ENCODE measurements around the gene ETFB.

ETFB gene

DNA sequence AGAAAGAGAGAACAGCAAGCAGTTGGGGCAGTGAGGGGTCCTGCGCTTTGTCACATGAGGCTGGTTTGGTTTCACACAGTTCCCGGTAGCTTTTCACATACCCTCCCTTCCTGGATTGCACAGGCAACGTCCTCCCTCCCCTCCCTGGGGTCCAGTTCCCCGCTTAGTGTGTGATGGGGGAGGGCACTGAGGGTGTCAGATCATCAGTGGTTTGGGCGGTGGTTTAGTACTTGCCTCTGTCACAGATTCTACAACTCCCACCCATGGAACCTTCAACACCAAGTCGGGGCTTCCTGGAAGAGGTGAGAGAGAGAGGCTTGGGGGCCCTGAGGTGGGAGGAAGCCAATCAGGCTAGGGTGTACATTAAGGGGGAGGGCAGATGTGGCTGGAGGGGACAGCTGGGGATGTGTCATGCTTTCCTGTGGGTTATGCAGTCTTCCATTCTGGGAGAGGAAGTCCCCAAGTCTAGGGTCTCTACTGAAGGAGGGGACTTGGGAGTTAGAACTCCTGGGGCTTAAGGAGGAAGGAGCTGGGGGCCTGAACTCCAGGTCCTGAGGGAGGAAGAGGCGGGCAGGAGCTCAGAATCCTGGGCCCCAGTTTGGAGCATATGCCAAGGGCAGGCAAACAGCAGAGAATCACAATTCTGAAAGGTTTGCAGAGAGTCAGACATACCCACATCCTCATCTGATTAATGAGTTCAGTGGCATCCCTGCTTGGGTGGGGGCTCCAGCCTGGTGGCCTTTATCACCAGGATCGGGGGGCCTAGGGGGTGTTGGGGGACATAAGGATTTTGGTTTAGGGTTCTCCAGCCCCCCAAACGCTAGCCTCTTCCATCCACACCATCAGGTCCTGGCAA is 6.7 kb upstream of the ETFB start, which contains the start of gene NKG7:
Gene NKG7, minus strand, starts transcription at position 6 of the 856 bp plus-strand sequence. CDS start 119 bp downstream, outside the sequence.
- peak; percentile 92 for DNase-seq (ENCODE audit: low spot score)

DNA sequence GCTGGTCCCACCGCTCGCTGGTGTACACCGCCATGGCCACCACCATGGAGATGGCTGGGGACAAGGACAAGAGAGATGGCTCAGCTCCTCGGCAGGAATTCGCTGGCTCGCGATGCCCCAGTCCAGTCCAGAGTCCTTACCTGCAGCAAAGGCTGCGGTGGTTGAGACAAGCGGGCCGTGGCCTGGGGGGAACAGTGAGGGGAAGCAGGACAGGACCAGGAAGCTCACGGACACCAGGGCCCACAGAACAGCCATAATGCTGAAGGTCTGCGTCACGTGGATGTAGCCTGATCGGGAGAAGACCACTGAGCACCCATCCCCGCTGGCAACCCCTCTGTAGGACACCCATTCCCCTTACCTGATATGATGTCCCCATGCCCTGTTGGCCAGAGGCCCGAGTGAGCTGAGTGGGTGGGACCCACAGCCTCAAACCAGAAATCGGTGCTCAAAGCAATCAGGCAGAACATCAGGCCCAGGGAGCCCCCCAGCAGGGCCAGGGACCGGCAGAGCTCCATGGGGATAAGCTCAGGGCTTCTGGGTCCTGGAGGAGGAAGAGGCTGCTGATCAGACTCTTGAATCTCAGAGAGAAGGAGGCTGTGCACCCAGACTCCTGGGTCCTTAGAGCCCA is 5.9 kb upstream of the ETFB start:
- no peak for DNase-seq (ENCODE audit: low spot score)

DNA sequence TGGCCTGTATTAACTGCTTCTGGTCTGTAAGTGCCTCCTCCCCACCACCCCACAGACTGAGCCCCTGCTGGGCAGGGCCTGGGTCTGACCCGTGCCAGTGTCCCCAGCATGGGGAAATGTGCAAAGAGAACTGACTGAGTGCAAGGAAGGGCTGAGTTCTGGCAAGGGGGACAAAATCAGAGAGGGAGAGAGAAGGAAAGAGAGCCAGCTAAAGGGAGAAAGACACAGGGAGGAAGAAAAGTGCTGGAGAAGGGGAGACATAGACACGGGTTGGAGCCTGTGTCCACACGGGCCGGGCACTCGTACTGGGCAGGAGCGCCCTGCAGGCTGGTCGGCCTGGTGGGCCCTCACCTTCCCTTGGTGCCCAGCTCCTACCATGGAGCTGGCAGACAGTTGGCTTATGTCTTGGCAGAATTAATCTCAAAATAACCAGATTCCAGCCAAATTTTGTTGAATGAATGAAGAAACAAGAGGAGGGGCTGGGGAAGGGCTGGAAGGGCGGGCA is 5.0 kb upstream of the ETFB start:
- DNase-seq (ENCODE audit: low spot score): no peak

DNA sequence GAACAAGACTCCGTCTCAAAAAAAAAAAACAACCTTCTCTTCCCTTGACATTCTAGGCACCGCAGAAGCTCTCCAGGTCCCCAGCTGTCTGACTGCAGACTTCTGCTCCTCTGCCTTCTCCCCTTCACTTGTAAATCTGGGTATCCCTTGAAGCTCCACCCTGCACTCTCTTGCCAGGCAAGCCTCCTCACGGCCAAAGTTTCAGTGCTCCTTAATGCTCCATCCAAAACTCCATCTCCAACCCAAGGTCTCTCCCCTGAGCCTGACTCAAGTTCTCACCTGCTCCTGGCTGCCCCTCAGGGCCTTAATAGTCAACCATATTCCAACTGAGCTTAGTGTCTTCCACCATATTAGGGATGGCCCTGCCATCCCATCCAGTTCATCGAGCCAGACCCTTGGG is 4.0 kb upstream of the ETFB start:
- DNase-seq (ENCODE audit: low spot score): no peak

DNA sequence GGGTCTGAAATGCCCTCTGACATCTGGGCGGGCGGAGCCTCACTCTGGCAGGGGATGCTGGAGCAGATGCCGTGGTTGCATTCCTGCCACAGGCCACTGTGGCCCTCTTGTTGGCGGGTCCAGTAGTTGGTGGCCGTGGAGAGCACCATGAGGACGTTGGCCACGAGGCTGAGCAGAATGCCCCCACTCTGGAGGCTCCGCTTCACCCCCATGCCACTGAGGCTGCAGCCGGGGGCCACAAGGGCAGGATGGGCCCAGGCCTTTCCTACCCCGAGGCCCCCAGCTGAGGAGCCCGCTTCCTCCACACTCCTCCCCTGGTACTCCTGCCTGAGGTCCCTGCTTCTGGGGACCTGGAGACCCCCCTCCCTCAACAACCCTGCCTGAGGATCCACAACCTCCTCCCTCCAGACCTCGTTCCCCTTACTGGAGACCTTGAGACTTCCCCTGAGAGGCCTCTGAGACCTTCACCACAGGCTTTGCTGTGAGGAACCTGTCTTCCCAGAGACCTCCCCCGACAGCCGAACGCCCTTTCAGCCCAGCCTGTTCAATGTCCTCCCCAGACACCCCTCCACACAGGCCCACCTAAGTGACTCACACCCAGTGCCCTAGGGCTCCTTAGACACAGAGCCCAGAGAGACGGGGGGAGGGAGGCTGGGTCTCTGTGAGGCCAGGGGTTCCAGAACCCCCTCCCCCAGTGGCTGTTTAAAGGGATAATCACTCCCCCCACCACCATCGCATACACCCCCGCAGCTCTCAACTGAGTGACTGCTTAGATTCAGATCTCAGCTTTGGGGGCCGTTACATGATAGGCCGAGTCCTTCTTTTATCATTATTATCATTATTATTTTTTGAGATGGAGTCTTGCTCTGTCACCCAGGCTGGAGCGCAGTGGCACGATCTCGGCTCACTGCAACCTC is 2.4 kb upstream of the ETFB start, which contains the start of gene CLDND2:
Gene CLDND2, minus strand, starts transcription at position 638 of the 917 bp plus-strand sequence. Its CDS starts 426 bp downstream, at position 212.
- peak; percentile 45 for DNase-seq (ENCODE audit: low spot score)

DNA sequence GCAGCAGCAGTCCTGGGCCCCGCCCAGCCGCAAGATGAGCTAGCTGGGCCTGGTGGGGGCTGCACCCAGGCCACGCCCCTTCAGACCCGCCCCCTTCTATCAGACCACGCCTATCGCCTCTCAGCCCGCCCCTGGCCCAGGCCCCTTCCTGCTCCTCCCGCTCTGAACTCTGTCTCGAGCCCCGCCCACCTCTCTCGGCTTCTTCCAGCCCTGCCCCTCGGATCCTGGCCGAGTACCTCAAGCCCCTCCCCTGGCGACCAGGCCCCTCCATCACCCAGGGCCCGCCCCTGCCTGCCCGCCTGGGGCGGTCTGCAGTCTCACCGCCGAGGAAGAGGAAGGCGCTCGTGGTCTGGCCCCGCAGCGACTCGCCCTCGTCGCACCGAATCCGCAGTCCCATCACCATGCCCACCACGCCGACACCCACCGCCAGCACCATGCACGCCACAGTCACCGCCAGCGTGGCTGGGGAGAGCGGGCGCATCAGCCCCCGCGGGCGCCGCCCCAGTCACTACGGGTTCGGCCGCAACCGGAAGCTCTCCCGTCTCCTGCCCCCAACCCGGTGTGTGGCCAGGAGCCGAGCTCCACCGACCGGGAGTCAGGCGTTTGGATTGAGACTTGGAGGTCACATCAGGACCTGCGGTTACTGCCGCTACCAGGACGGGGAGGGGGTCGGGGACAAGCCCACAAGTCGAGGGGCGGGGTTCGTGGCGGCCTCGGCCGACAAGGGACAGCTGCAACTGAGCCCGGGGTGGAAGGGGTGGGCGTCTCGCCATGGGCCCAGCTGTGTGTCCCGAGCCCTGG is 1.6 kb upstream of the ETFB start:
- DNase-seq (ENCODE audit: low spot score): peak; percentile 98

DNA sequence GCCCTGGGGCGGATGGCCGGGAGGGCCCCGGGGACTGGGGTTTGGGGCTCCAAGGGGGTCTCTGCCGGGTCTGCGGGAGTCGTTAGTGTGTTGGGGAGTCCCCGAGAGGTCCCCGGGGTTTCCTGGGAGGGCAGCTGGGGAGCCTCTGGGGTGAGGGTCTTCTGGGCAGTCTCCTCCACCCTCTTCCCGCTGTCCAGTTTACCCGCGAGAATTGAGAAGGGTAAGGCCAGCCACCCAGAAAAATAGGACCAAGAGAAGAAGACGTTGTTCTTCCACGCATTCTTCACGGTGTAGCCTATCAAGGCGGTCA is 1.0 kb upstream of the ETFB start:
- DNase-seq (ENCODE audit: low spot score): no peak

DNA sequence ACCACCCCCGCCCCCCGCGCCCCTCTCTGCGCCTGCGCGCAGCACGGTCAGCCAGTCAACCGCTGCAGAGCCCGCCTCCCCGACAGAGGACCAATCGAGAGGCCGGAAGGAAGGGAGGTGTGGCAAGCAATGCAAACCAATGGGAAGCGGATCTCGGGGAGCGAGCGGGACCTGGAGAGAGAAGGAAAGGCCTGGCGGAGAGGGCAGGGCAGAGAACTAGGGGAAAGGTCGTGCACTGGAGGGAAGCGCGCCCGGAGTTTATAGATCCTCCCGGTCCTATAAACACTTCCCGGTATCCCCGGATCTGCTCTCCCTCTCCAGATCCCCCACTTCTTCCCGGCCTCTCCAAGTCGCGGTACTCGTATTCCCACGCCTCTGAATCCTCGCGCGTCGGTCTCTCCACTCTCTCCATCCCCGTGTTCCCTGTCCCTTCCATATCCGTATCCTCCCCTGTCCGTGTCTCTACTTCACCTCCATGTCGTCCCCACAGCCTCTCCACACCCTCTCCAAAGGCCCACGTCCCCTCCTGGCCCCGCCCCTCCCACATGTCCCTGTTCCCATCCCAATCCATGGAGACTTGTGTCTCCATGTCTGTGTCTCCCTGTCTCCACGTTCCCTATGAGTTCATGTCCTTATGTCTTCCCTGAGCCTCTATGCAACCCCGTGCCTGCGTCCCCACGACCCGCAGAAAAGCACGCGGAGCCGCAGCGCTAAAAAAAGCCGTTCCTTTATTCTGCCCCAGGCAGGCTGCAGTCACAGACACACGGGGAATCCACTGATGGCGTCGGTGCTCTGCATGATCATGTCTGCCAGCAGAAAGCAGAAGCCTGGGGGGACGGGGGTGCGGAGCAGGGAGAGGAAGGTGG is 434 bp upstream of the ETFB start:
- DNase-seq (ENCODE audit: low spot score): peak; percentile 94

DNA sequence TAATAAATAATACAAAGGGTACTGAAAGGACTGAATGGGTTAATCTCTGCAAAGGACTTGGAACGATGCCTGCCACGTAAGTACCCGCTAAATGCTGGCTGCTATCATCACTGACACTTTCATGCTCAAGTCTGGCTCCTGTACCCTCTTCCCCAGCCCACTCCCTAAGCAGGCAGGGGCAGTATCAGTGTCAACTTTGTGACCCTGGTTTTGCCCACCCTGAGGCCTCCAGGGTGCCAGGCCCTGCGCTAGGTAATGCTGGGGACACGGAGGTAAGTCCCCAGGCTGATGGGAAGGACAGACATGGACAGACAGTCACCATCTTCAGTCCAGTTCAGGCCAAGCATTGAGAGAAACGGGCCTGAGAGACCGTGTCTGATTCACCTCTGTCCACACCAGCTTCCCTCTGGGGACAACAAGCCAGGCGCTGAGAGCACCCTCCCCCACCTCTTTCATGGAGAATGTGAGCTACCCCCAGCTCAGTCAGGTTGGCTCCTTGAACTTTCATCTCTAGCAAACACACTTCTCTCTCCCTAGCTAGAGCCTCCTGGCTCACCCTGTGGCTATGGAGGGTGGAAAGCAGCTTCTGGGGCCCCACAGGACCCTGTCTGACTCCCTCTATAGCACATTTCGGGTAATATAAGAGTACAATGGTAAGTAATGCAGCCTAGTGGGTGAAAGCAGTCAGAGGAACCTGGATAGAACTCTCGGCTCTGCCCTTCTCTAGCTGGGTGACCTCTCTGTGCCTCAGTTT is 800 bp downstream of the ETFB start:
- peak; percentile 32 for DNase-seq (ENCODE audit: low spot score)

DNA sequence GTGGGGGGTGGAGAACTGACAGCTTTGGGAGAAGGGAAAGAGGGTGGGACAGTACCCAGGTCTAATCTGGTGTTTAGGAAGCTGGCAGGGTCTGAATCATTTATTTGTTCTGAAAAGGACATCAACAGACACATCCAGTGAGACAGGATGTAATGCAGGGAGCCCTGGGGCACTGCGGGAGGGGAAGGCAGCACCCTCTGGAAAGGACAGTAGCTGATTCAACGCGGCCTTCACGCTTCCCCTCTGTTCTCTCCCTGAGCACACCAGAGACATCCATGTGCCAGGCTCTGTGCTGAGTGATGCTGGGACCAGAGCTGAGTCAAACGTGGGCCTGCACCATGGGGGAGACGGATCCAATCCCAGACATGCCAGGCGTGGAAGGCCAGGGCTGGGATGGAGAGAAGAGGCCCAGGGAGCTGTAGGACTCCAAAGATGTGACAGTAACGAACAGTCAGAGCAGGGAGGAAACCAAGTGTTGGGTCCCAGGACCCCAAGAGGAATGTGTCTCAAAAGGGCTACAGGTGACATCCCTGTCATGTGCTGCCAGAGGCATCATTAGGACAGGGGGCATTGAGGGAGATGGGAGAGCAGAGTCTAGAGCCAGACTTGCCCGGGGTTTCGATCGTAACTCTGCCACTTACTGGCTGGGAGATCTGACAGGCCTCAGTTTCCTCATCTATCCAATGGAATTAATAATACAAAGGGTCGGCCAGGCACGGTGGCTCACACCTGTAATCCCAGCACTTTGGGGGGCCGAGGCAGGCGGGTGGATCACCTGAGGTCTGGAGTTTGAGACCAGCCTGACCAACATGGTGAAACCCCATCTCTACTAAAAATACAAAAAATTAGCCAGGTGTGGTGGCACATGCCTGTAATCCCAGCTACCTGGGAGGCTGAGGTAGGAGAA is 1.7 kb downstream of the ETFB start:
- DNase-seq (ENCODE audit: low spot score): no peak

DNA sequence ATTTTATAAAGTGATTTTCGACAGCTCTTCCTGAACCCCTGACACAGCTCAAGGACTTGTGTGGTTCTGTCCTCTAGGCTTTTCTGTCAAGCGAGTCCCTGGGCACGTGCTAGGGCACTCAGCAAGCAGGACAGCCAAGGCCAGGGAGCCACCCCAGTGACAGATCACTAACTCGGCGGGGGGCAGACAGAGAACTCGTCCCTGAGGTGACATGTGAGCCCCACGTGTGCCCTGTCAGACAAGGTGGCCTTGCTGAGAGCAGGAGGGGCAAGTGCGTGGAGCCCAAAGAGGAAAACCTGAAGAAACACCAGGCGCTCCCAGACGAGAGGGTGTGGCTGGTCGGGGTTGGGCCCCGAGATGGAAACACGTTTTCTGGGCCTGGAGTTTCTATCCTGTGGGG is 4.9 kb downstream of the ETFB start:
- no peak for DNase-seq (ENCODE audit: low spot score)

DNA sequence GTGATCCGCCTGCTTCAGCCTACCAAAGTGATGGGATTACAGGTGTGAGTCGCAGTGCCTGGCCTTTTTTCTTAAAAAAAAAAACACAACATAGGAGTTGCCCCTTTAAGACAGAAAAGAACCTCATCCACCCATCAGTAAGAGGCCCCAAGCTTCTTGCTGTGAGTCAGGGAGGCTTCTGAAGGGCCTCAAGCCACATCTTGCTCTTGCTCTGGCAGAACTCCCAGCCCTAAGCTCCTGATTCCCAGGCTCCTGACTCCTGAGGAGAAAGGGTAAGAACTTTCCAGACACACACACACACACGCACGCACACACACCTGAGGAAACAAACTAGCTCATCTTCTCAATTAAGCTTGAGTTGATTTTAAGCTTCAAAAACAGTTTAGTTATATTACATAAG is 6.9 kb downstream of the ETFB start:
- no peak for DNase-seq (ENCODE audit: low spot score)

DNA sequence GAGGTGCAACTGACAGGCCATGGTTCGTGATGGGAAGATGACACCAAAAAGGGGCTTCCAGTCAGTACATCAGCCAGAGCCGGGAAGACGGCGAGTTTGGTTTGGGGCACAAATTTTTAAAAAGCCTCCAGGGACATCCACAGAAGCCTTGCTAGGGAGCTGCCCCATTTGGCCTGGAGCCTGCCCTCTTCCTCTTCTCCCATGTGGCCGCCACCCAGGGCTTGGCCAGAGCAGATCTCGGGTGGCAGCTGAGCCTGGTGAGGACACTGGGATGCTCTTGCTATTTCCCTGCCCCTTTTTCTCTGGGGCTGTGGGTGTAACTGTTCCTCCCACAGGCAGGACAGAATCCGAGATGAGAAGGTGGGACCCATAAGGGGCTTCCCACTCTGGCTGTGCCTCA is 8.2 kb downstream of the ETFB start:
- no peak for DNase-seq (ENCODE audit: low spot score)

DNA sequence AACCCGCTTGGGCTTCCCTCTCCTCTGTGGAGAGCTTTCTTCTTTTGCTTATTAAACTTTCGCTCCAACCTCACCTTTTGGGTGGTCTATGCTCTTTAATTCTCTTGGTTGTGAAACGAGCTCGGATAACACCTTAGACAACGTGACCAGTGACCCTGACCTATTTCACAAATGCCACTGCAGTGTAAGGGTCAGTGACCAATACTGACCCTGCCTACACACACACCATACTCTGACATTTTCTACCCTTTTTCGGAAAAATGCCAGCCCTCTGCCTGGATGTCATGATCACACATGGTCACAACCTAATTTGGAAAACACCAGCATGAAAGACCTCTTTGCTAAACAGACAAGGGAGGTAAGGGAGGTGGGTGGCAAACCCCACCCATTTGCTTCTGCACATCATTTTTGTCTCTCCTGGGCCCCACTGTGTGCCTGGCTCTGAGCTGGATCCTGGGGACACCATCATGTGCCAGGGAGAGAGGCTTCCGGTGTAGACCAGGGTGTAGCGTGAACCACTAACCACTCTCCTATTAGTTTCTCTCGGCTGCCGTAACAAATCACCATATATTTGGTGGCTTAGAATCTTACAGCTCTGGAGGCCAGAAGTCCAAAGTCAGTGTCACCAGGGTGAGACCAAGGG is 9.9 kb downstream of the ETFB start:
- no peak for DNase-seq (ENCODE audit: low spot score)

DNA sequence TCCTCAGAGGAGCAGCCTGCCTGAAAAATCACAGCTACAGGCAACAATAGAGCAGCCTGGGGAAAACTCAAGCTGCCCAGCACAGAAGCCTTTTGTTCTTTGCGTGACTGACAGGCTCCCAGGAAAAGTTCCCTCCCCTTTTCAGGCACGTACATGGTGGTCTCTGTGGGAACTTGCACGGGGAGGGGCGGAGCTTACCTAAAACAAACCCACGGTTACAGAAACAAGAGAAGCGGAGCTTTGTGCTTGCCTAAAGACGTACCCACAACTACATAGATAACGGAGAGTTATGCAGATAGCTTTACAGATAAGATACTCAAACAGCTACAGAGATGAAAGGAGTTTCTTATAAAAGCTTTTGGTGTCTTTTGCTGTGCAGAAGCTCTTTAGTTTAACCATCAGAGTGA is 11.4 kb downstream of the ETFB start:
- DNase-seq (ENCODE audit: low spot score): no peak

DNA sequence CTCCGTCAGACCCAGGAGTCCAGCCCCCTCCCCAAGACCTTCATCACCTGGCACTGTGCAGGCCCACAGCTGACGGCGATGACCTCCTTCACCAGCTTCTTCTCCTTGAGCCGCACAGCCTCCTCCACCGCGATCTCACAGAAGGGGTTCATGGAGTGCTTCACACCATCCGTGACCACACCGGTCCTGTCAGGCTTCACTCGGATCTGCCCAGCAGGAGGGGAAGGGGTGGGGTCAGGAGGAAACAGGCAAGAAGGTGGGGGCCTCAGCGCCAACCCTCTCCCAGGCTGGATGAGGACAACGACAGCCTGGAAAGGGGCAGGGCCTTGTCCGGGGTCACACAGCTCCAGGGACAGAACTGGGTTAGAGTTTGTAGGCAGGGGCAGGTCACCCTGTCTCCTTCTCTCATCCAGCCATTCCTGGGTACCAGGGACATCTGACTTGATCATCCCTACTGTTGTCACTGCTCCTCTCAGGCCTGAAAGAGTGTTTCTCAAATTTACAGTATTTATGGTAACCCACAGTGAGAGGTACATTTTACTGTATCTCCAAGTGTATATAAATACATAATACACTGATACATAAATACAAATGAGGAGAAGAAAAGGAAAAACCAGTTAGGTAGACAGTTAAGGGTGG is 12.0 kb downstream of the ETFB start:
- DNase-seq (ENCODE audit: low spot score): no peak

DNA sequence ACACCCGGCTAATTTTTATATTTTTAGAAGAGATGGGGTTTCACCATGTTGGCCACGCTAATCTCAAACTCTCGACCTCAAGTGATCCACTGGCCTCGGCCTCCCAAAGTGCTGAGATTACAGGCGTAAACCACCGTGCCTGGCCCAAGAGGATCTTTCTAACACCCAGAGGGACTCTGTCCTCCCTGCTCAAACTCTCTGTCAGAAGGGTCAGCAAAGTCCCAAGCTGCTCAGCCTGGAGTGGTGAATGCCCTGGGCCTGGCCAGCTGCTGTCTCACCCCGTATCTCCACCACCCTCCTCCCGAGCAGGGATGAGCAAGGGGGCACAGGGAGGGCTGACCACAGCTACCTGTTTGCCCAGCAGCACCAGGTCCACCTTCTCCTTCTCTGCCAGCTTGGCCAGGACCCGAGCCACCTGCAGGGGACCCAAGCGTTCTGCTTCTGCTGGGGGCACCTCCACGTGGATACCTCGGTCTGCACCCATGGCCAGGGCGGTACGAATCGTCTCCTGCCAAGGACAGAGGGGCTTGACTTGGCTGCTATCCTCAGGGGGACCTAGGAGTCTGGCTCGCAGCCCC is 13.3 kb downstream of the ETFB start:
- DNase-seq (ENCODE audit: low spot score): no peak
